Heart left ventricle (tissue), 13 donors: ENCODE results near the gene CREG2.

Experiments used
- CTCF ChIP-seq, 12 donors: fragments of 200-600 bp; sonication (generic) in 4 of 12; IDR thresholded peaks; one replicate each; pipeline versions ENCODE4 v1.5.0 to v1.8.0; 2018 to 2022; ENCODE audit warnings: antibody characterized with exemption in 12 of 12, mild to moderate bottlenecking in 5 of 12
- POLR2A ChIP-seq, 2 donors: fragments of 450-650 bp; IDR thresholded peaks; one replicate each; pipeline ENCODE4 v1.6.1; 2017; ENCODE audit warnings: antibody characterized with exemption in 2 of 2, mild to moderate bottlenecking in 2 of 2, moderate library complexity in 2 of 2
- donor health status: ischemic (EF 13 %, LVEDD 7.1; RV severe dilation, severe dysfunction).
- donor health status: DM: no; HTN: yes; CAD: no.
- donor health status: DM: no; HTN: no; CAD: no.
- donor health status: ischemic (EF 25% LVEDD 6.9; RV normal size, moderate dysfunction).
- donor health status: ischemic (EF 25% LVEDD 5.7; RV mildly dilated, moderate dysfunction).
- donor health status: ischemic (EF 35%, LVEDD 5.7; RV mildly dilated, moderate dysfunction).
- donor health status: nonischemic (EF 11% LVEDD 7.7; RV severe dilation, severe dysfunction).
- donor health status: DM: yes; HTN: yes; CAD: no.
- donor health status: PGD.
- donor health status: ischemic (EF 29% LVEDD 5.4; RV normal size, mild dysfunction).
- donor health status: nonischemic (EF 23%, LVEDD 6.1; RV moderate dilation, normal function).

DNA sequence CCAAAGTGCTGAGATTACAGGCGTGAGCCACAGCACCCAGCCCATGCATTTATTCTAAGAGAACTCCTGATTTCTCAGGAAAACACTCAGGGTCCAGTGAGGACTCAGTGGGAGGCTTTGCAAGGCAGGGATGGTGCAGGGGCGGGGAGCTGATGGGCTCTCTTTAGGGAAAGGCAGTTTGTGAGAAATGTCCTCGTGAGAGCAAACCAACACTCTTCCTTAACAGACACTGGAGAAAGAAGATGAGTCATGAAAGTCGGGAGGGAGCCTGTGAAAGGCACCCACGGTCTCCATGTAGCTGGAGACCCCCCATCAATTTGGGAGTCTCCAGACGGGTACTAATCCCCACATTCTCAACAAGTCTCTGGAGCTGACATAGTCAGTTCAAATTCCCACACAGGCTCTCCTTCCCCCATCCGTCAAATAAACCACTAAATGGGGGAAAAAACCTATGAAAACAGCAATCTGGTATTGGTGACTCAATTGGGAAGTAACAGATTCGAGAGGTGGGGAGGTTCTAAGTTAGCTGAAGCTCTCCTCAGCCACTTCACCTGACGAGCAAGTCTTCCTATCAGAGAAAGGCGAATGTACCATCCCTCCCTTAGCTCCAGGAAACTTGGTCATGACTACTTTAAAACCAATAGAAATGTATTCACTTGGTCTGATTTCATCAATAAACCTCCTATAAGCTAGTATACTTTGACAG, 11.0 kb upstream of the CREG2 start:
- no peak for TF ChIP-seq CTCF (IDR thresholded peaks at IDR 0.05)
- no peak for TF ChIP-seq POLR2A (IDR thresholded peaks at IDR 0.05)
